Sigmoid colon (tissue), 7 donors: ENCODE data around the gene MYO6. TPM values are rescaled to one million over a fixed set of nuclear protein-coding genes. Genes with fewer than 3 reads are reported as not detected.

Experiments used
- DNase-seq: peaks from one replicate; pipeline ENCODE4 v3.0.0-alpha.2; 2019
- H3K27ac ChIP-seq, 4 donors: fragments of 200-600 bp; sonication (generic); one replicate each; pipeline ENCODE4 v1.5.1; 2016 to 2019; ENCODE audit warnings: mild to moderate bottlenecking in 1 of 4
- H3K27me3 ChIP-seq, 3 donors: fragments of 200-600 bp; sonication (generic); one replicate each; pipeline ENCODE4 v1.5.1; 2019; ENCODE audit warnings: mild to moderate bottlenecking in 1 of 3
- H3K36me3 ChIP-seq, 4 donors: fragments of 200-600 bp; sonication (generic); one replicate each; pipeline ENCODE4 v1.5.1; 2016 to 2019
- H3K4me1 ChIP-seq, 4 donors: fragments of 200-600 bp; sonication (generic); one replicate each; pipeline ENCODE4 v1.5.1; 2017 to 2019
- H3K4me3 ChIP-seq, 4 donors: fragments of 200-600 bp; sonication (generic); one replicate each; pipeline ENCODE4 v1.5.1; 2017 to 2019; ENCODE audit warnings: mild to moderate bottlenecking in 2 of 4, moderate library complexity in 1 of 4
- H3K9me3 ChIP-seq, 4 donors: fragments of 200-600 bp in 3 of 4; sonication (generic) in 3 of 4; one replicate each; pipeline versions ENCODE4 v1.5.1 to v1.6.1; 2013 to 2019
- EP300 ChIP-seq, 4 donors: sonication (generic); formaldehyde crosslinking; IDR thresholded peaks; one replicate each; pipeline ENCODE4 v1.6.1; 2017; ENCODE audit warnings: antibody characterized with exemption in 4 of 4
- POLR2A ChIP-seq, 2 donors: fragments of 450-650 bp; IDR thresholded peaks; one replicate each; pipeline ENCODE4 v1.6.1; 2016; ENCODE audit warnings: antibody characterized with exemption in 2 of 2, mild to moderate bottlenecking in 2 of 2, moderate library complexity in 2 of 2
- POLR2AphosphoS5 ChIP-seq, 4 donors: sonication (generic); formaldehyde crosslinking; IDR thresholded peaks; one replicate each; pipeline ENCODE4 v1.6.1; 2017; ENCODE audit warnings: antibody characterized with exemption in 4 of 4
- WGBS, 2 donors: extraction: QIAGEN DNeasy Blood & Tissue Kit; methylation state at CpG; one replicate each; pipeline ENCODE4 v1.1.7; 2013; 5-methylcytosine and 5-hydroxymethylcytosine counted together
- intact Hi-C: fragments of 100-400 bp; cut with DNase I; formaldehyde crosslinking; loops from one replicate; pipeline ENCODE4 v1.15.1; 2023
- polyA plus RNA-seq, 3 donors: library from polyadenylated mRNA; stranded (reverse); fragments of 200-250 nt; gene quantifications; one replicate each; pipeline ENCODE4 v1.2.3, GENCODE V29; 2013
- total RNA-seq, 4 donors: library from RNA; depleted of rRNA; stranded (reverse); fragments of >200 nt; gene quantifications; one replicate each; pipeline ENCODE4 v1.1.0, GENCODE V29; 2016
- TF ChIP-seq, protein P1 (sequence below), 4 experiments: fragments of 450-650 bp in 3 of 4; fragments of 200-600 bp in 1 of 4; IDR thresholded peaks; one replicate each; pipeline ENCODE4 v1.5.1; 2016 to 2019; ENCODE audit warnings: antibody characterized with exemption in 4 of 4, mild to moderate bottlenecking in 3 of 4, moderate library complexity in 2 of 4
- donor health status: healthy with polysubstance abuse.
- donor health status: Bipolar disorder and iron deficiency.
- donor health status: healthy.

MYO6 gene
- total and polyA plus RNA-seq, 7 donors = 11.8 to 59.6 (median 14.9) TPM

DNA sequence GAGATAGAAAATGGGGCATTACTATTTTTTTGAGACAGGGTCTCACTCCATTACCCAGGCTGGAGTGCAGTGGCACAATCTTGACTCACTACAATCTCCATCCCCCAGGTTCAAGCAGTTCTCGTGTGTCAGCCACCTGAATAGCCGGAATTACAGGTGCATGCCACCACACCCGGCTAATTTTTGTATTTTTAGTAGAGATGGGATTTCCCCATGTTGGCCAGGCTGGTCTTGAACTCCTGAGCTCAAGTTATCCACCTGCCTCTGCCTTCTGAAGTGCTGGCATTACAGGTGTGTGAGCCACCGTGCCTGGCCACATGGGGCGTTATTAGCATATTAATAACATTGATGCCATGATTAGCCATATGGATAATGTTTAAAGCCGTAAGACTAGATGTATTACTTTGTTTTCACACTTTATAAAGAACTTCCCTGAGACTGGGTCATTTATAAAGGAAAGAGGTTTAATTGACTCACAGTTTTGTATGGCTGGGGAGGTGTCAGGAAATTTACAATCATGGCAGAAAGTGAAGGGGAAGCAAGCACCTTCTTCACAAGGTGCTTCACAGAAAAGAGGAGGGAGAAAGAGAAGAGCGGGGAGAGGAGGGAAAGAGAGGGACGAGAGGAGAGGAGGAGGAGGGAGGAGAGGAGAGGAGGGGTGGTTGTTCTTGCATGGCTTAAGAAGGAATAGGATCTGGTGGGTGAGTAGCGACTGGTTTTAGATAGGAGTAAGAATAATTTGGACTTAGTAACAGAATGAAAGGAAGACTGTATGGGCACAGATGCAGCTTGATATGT lies 51.9 kb downstream of the MYO6 start:
- Histone ChIP-seq H3K27me3 (no peaks in the 10 kb centered on the region), H3K9me3 (no peaks in the 10 kb centered on the region), H3K4me1 (no peaks in the 10 kb centered on the region), H3K27ac (no peak overlapping the region), H3K4me3 (no peak overlapping the region), H3K36me3 (no peaks in the 10 kb centered on the region)
- WGBS, 2 donors = 87 to 89% methylated on average over 9 of the region's 9 CpGs
- TF ChIP-seq, protein P1, sequence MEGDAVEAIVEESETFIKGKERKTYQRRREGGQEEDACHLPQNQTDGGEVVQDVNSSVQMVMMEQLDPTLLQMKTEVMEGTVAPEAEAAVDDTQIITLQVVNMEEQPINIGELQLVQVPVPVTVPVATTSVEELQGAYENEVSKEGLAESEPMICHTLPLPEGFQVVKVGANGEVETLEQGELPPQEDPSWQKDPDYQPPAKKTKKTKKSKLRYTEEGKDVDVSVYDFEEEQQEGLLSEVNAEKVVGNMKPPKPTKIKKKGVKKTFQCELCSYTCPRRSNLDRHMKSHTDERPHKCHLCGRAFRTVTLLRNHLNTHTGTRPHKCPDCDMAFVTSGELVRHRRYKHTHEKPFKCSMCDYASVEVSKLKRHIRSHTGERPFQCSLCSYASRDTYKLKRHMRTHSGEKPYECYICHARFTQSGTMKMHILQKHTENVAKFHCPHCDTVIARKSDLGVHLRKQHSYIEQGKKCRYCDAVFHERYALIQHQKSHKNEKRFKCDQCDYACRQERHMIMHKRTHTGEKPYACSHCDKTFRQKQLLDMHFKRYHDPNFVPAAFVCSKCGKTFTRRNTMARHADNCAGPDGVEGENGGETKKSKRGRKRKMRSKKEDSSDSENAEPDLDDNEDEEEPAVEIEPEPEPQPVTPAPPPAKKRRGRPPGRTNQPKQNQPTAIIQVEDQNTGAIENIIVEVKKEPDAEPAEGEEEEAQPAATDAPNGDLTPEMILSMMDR (IDR thresholded peaks at IDR 0.05) = no peak
- no peak for TF ChIP-seq POLR2AphosphoS5 (IDR thresholded peaks at IDR 0.05)
- no peak for TF ChIP-seq POLR2A (IDR thresholded peaks at IDR 0.05)
- no peak for TF ChIP-seq EP300 (IDR thresholded peaks at IDR 0.05)
- no peak for DNase-seq
- intact Hi-C loops = no loop called here

DNA sequence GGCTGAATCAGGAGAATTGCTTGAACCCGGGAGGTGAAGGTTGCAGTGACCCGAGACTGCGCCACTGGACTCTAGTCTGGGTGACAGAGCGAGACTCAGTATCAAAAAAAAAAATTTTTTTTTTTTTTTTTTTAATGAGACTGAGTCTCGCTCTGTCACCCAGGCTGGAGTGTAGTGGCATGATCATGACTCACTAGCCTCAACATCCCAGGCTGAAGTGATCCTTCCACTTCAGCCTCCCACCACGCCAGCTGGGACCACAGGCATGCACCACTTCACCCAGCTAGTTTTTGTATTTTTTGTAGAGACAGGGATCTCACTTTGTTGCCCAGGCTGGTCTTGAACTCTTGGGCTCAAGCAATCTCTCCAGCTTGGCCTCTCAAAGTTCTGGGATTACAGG lies 53.3 kb downstream of the MYO6 start:
- no peak for DNase-seq
- TF ChIP-seq, protein P1 (IDR thresholded peaks at IDR 0.05) = no peak
- TF ChIP-seq POLR2AphosphoS5 (IDR thresholded peaks at IDR 0.05) = no peak
- no peak for TF ChIP-seq POLR2A (IDR thresholded peaks at IDR 0.05)
- Histone ChIP-seq H3K4me1 (no peaks in the 10 kb centered on the region), H3K27me3 (no peaks in the 10 kb centered on the region), H3K9me3 (no peaks in the 10 kb centered on the region), H3K4me3 (no peak overlapping the region), H3K36me3 (no peaks in the 10 kb centered on the region), H3K27ac (no peak overlapping the region)
- intact Hi-C loops = no loop called here
- 95 to 97% methylated on average over 6 of the region's 6 CpGs for WGBS, 2 donors

DNA sequence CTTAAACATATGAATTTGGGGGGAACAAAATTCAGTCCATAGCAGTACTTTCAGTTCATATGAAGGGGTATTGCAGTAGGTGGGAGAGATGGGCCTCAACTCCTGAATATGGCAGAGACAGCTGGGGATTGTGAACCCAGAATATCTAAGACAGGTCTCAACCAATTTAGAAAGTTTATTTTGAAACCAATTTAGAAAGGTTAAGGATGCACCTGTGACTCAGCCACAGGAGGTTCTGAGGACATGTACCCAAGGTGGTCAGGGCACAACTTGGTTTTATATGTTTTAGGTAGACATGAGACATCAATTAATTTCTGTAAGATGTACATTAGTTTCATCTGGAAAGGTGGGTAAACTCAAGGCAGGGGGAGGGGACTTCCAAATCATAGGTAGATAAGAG lies 59.5 kb downstream of the MYO6 start:
- Histone ChIP-seq H3K36me3 (no peaks in the 10 kb centered on the region), H3K4me3 (no peak overlapping the region), H3K9me3 (no peaks in the 10 kb centered on the region), H3K27ac (no peak overlapping the region), H3K4me1 (no peaks in the 10 kb centered on the region), H3K27me3 (no peaks in the 10 kb centered on the region)
- TF ChIP-seq POLR2AphosphoS5 (IDR thresholded peaks at IDR 0.05) (no peak), EP300 (IDR thresholded peaks at IDR 0.05) (no peak), POLR2A (IDR thresholded peaks at IDR 0.05) (no peak)
- TF ChIP-seq, protein P1 (IDR thresholded peaks at IDR 0.05) = no peak
- no peak for DNase-seq
- intact Hi-C loops = no loop called here

DNA sequence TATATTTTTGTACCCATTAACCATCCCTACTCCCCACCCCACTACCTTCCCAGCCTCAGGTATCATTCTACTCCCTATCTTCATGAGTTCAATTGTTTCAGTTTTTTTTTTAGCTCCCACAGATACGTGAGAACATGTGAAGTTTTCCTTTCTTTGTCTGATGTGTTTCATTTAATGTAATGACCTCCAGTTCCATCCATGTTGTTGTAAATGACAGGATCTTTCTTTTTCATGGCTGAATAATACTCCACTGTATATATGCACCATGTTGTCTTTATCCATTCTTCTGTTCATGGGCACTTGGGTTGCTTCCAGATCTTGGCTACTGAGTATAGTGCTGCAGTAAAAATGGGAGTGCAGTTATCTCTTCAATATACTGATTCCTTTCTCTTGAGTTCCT lies 63.5 kb downstream of the MYO6 start:
- 96% methylated on average over 1 of the region's 1 CpG for WGBS, 2 donors
- peaks cover 0 to 5% (median 0%) of the 10 kb centered on the region in 4 donors for H3K4me1 ChIP-seq
- H3K36me3 ChIP-seq = no peaks in the 10 kb centered on the region
- intact Hi-C loops = no loop called here
- TF ChIP-seq, protein P1 (IDR thresholded peaks at IDR 0.05) = no peak
- TF ChIP-seq EP300 (IDR thresholded peaks at IDR 0.05) (no peak), POLR2AphosphoS5 (IDR thresholded peaks at IDR 0.05) (no peak), POLR2A (IDR thresholded peaks at IDR 0.05) (no peak)
- no peak overlapping the region for H3K4me3 ChIP-seq
- DNase-seq = no peak
- H3K27me3 ChIP-seq = no peaks in the 10 kb centered on the region
- H3K27ac ChIP-seq = no peak overlapping the region
- no peaks in the 10 kb centered on the region for H3K9me3 ChIP-seq
